Activated B cell treated with CpG ODN at 0.5 μM for 24 hours (primary cell): ENCODE results near the gene ODF2L. TPM values are rescaled to one million over a fixed set of nuclear protein-coding genes. Genes with fewer than 3 reads are reported as not detected.

Experiments used
- ATAC-seq: fragments of 200-7000 bp; cut with Tn5 transposase; one replicate; pipeline ENCODE4 v1.10.0; 2021; ENCODE audit warnings: low read depth, mild to moderate bottlenecking, moderate library complexity
- CTCF ChIA-PET: fragments of 350-600 bp; sonication (Branson Sonifier 250); formaldehyde crosslinking; loops from one replicate; lab custom pipeline; 2021; ENCODE audit warnings: antibody characterized with exemption; lab: Charles Lee
- POLR2A ChIA-PET: fragments of 350-600 bp; sonication (Branson Sonifier 250); formaldehyde crosslinking; loops from one replicate; lab custom pipeline; 2021; ENCODE audit warnings: antibody characterized with exemption; lab: Charles Lee
- DNase-seq: peaks from one replicate; pipeline ENCODE4 v3.0.0; 2022
- H3K27ac Mint-ChIP-seq: one replicate; pipeline ENCODE4 v1.8.0; 2020; ENCODE audit warnings: mixed read lengths
- H3K27me3 Mint-ChIP-seq: one replicate; pipeline ENCODE4 v1.8.0; 2021; ENCODE audit warnings: mixed read lengths
- H3K36me3 Mint-ChIP-seq: one replicate; pipeline ENCODE4 v1.8.0; 2021; ENCODE audit warnings: low read depth, mixed read lengths
- H3K4me1 Mint-ChIP-seq: one replicate; pipeline ENCODE4 v1.8.0; 2021; ENCODE audit warnings: mixed read lengths
- H3K4me3 Mint-ChIP-seq: one replicate; pipeline ENCODE4 v1.8.0; 2020; ENCODE audit warnings: mild to moderate bottlenecking, mixed read lengths
- H3K9me3 Mint-ChIP-seq: one replicate; pipeline ENCODE4 v1.8.0; 2020; ENCODE audit warnings: mixed read lengths
- CTCF ChIP-seq: fragments of 200-600 bp; IDR thresholded peaks from one replicate; pipeline ENCODE4 v1.8.0; 2022; ENCODE audit warnings: antibody characterized with exemption, mild to moderate bottlenecking
- intact Hi-C: fragments of 100-400 bp; cut with micrococcal nuclease; formaldehyde crosslinking; loops from one replicate; pipeline ENCODE4 v1.15.1; 2024
- total RNA-seq: library from RNA; stranded (reverse); gene quantifications from 2 replicates; pipeline ENCODE4 v1.2.3, GENCODE V29; 2022

ODF2L gene
- total RNA-seq, 1 donor from 2014 or later: 36.1 TPM

- CTCF ChIA-PET: no interaction called here
- intact Hi-C loops: no loop called here
- POLR2A ChIA-PET: no interaction called here
Measured at GRCh38 chr1:86429122-86429725, 33.1 kb upstream of the ODF2L start.

GRCh38 chr1:86423873-86424272 lies 27.8 kb upstream of the ODF2L start, which contains the start of gene CLCA2:
TSS of gene CLCA2 (plus strand) at chr1:86424171. CDS start at chr1:86424248, 77 bp downstream.
- ATAC-seq (no peak), DNase-seq (no peak)
- TF ChIP-seq CTCF: no peak
- Mint-ChIP-seq H3K9me3 (no peaks in the 10 kb centered on the region), H3K27ac (no peak within 1 kb of the TSS), H3K36me3 (no peaks in the 10 kb centered on the region), H3K4me3 (no peak within 1 kb of the TSS), H3K27me3 (peaks cover 3% of the 10 kb centered on the region), H3K4me1 (peaks cover 7% of the 10 kb centered on the region)
- ChIA-PET POLR2A (no interaction called here), CTCF (interaction anchor here (0.9 kb wide), 1 partner anchor 50 kb away, joined by 4 read pairs; no protein-coding TSS in a partner anchor)
- intact Hi-C loops: no loop called here

More at GRCh38 chr1:86429122-86429725, 33.1 kb upstream of the ODF2L start:
- no peak for DNase-seq
- H3K4me3 Mint-ChIP-seq: no peak overlapping the region
- H3K4me1 Mint-ChIP-seq: no peaks in the 10 kb centered on the region
- no peak for TF ChIP-seq CTCF
- ATAC-seq: no peak
- H3K9me3 Mint-ChIP-seq: no peaks in the 10 kb centered on the region
- no peaks in the 10 kb centered on the region for H3K36me3 Mint-ChIP-seq
- peaks cover 2% of the 10 kb centered on the region for H3K27me3 Mint-ChIP-seq
- H3K27ac Mint-ChIP-seq: no peak overlapping the region

GRCh38 chr1:86423473-86423872 lies 27.4 kb upstream of the ODF2L start:
- Mint-ChIP-seq H3K27ac (no peak overlapping the region), H3K9me3 (no peaks in the 10 kb centered on the region)
- intact Hi-C loops: no loop called here

GRCh38 chr1:86421601-86422280 lies 25.6 kb upstream of the ODF2L start:
- ATAC-seq (no peak), DNase-seq (no peak)
- intact Hi-C loops: no loop called here
- Mint-ChIP-seq H3K36me3 (no peaks in the 10 kb centered on the region), H3K4me3 (no peak overlapping the region), H3K4me1 (peaks cover 7% of the 10 kb centered on the region), H3K27ac (no peak overlapping the region), H3K27me3 (peaks cover 3% of the 10 kb centered on the region), H3K9me3 (no peaks in the 10 kb centered on the region)
- ChIA-PET CTCF (no interaction called here), POLR2A (no interaction called here)
- no peak for TF ChIP-seq CTCF

More at GRCh38 chr1:86423473-86423872, 27.4 kb upstream of the ODF2L start:
- ChIA-PET CTCF (interaction anchor here (0.9 kb wide), 1 partner anchor 50 kb away, joined by 4 read pairs; no protein-coding TSS in a partner anchor), POLR2A (no interaction called here)
- no peak overlapping the region for H3K4me3 Mint-ChIP-seq
- no peak for TF ChIP-seq CTCF
- peaks cover 7% of the 10 kb centered on the region for H3K4me1 Mint-ChIP-seq
- H3K27me3 Mint-ChIP-seq: peaks cover 3% of the 10 kb centered on the region
- DNase-seq: no peak
- no peaks in the 10 kb centered on the region for H3K36me3 Mint-ChIP-seq
- ATAC-seq: no peak

GRCh38 chr1:86419277-86419903 lies 23.3 kb upstream of the ODF2L start:
- POLR2A ChIA-PET: no interaction called here
- intact Hi-C loops: loop anchor here (1.0 to 5.0 kb wide), 4 partner anchors 23 to 268 kb away; partner anchors contain the start of gene ODF2L
- ATAC-seq: peak; percentile 81
- Mint-ChIP-seq H3K4me1 (peaks cover 7% of the 10 kb centered on the region), H3K27ac (peak overlapping the region; percentile 70), H3K4me3 (peak overlapping the region; percentile 80), H3K27me3 (peaks cover 3% of the 10 kb centered on the region), H3K36me3 (no peaks in the 10 kb centered on the region), H3K9me3 (no peaks in the 10 kb centered on the region)
- CTCF ChIA-PET: no interaction called here
- DNase-seq: no peak
- no peak for TF ChIP-seq CTCF
